Vagina (tissue), 2 donors: ENCODE measurements around the gene BEAN1. TPM values are rescaled to one million over a fixed set of nuclear protein-coding genes. Genes with fewer than 3 reads are reported as not detected.

Source experiments
- DNase-seq, 2 donors: peaks; one replicate each; pipeline ENCODE4 v3.0.0-alpha.2; 2017; ENCODE audit errors: extremely low spot score in 2 of 2
- H3K27ac ChIP-seq: fragments of 200-600 bp; sonication (generic); one replicate; pipeline ENCODE4 v1.5.1; 2019
- H3K27me3 ChIP-seq: fragments of 200-600 bp; sonication (generic); one replicate; pipeline ENCODE4 v1.5.1; 2019
- H3K36me3 ChIP-seq, 2 donors: fragments of 200-600 bp; sonication (generic); one replicate each; pipeline ENCODE4 v1.5.1; 2017 to 2019
- H3K4me1 ChIP-seq: fragments of 200-600 bp; sonication (generic); one replicate; pipeline ENCODE4 v1.5.1; 2019
- H3K4me3 ChIP-seq, 2 donors: fragments of 200-600 bp; sonication (generic); 1 replicate in 1 of 2; 2 replicates in 1 of 2; pipeline ENCODE4 v1.5.1; 2016 to 2019
- H3K9me3 ChIP-seq: fragments of 200-600 bp; sonication (generic); one replicate; pipeline ENCODE4 v1.5.1; 2019
- POLR2A ChIP-seq, 2 donors: fragments of 450-650 bp; IDR thresholded peaks; one replicate each; pipeline ENCODE4 v1.6.1; 2017; ENCODE audit warnings: antibody characterized with exemption in 2 of 2, mild to moderate bottlenecking in 2 of 2, moderate library complexity in 2 of 2
- POLR2AphosphoS5 ChIP-seq, 2 donors: sonication (generic); formaldehyde crosslinking; IDR thresholded peaks; one replicate each; pipeline ENCODE4 v1.9.0; 2017; ENCODE audit warnings: antibody characterized with exemption in 2 of 2, mild to moderate bottlenecking in 2 of 2, low read depth in 1 of 2; ENCODE audit not compliant: insufficient read depth in 1 of 2
- intact Hi-C: fragments of 100-400 bp; cut with DNase I; formaldehyde crosslinking; loops from one replicate; pipeline ENCODE4 v1.15.1; 2023
- total RNA-seq: library from RNA; depleted of rRNA; stranded (reverse); fragments of >200 nt; gene quantifications from one replicate; pipeline ENCODE4 v1.2.3, GENCODE V29; 2016
- TF ChIP-seq, protein P1 (sequence below), 3 experiments: fragments of 450-650 bp in 2 of 3; fragments of 200-600 bp in 1 of 3; sonication (generic) in 1 of 3; IDR thresholded peaks; one replicate each; pipeline ENCODE4 v1.5.1; 2017 to 2019; ENCODE audit warnings: antibody characterized with exemption in 3 of 3, mild to moderate bottlenecking in 2 of 3, moderate library complexity in 2 of 3

Gene BEAN1
- total RNA-seq, 1 donor from 2014 or later, result not detected

DNA sequence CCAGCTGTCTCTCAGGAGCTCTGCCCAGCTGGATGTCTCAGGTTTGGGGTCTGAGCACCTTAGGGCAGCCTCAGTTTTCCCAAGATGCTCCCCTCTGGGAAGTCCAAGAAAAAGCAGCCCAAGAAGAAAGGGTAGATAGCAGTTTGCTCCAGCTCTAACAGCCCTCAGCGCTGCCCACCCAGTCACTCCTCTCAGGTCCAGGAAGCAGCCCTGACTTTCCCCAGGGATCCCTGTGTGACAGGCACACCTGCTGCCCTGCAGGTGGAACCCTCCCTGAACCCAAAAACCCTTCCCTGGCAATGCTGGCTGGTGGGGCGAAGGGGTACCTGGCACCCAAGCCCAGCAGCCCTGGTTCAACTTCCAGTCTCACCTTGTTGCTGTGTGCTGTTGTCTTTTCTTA is 48.1 kb downstream of the BEAN1 start:
- Histone ChIP-seq H3K9me3 (no peaks in the 10 kb centered on the region), H3K4me1 (peaks cover 10% of the 10 kb centered on the region), H3K27me3 (no peaks in the 10 kb centered on the region), H3K36me3 (no peaks in the 10 kb centered on the region), H3K4me3 (no peak overlapping the region), H3K27ac (no peak overlapping the region)
- TF ChIP-seq, protein P1, sequence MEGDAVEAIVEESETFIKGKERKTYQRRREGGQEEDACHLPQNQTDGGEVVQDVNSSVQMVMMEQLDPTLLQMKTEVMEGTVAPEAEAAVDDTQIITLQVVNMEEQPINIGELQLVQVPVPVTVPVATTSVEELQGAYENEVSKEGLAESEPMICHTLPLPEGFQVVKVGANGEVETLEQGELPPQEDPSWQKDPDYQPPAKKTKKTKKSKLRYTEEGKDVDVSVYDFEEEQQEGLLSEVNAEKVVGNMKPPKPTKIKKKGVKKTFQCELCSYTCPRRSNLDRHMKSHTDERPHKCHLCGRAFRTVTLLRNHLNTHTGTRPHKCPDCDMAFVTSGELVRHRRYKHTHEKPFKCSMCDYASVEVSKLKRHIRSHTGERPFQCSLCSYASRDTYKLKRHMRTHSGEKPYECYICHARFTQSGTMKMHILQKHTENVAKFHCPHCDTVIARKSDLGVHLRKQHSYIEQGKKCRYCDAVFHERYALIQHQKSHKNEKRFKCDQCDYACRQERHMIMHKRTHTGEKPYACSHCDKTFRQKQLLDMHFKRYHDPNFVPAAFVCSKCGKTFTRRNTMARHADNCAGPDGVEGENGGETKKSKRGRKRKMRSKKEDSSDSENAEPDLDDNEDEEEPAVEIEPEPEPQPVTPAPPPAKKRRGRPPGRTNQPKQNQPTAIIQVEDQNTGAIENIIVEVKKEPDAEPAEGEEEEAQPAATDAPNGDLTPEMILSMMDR (IDR thresholded peaks at IDR 0.05), result no peak
- no peak for TF ChIP-seq POLR2AphosphoS5 (IDR thresholded peaks at IDR 0.05; ENCODE audit: insufficient read depth in 1 of 2, low read depth in 1 of 2)
- no peak for TF ChIP-seq POLR2A (IDR thresholded peaks at IDR 0.05)
- intact Hi-C loops, result loop anchor here (5.0 kb wide), 1 partner anchor 222 kb away; the partner anchor contains the start of gene CMTM4
- DNase-seq, result no peak

DNA sequence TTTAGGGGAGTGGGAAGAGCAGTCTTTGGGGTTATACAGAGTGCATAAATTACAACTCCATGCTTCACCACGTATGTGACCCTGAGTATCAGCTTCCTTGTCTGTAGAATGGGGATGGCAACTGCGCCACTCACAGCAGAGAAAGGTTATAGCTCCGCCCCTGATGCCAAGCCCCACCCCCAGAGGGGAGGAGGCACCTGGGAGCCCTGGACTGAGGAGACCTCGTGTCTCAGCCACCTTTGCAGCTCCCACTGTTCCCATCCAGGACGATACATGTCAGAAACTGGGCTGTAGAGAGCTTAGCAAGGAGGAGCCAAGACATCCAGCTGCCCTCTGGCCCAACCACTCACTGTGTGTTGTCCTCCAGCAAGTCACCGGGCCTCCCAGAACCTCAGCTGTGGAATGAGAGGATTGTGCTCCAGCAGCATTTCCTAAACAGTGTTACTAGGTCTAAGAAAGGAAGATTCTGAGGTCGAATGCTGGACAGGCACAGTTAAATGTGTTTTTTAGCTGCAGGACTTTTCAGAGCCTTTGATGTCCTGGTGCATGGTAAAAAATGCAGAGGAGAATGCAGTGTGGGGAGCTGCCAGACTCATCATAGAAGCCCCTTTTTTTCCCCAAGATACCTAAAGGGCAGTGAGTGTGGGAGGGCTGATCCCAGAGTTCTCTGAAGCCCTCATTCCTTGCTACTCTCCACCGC is 49.4 kb downstream of the BEAN1 start:
- DNase-seq, result no peak
- Histone ChIP-seq H3K27me3 (no peaks in the 10 kb centered on the region), H3K9me3 (no peaks in the 10 kb centered on the region), H3K4me1 (peaks cover 10% of the 10 kb centered on the region), H3K4me3 (no peak overlapping the region), H3K36me3 (no peaks in the 10 kb centered on the region), H3K27ac (no peak overlapping the region)
- intact Hi-C loops, result loop anchor here (5.0 kb wide), 1 partner anchor 221 kb away; the partner anchor contains the start of gene CMTM4
- TF ChIP-seq POLR2AphosphoS5 (IDR thresholded peaks at IDR 0.05; ENCODE audit: insufficient read depth in 1 of 2, low read depth in 1 of 2) (no peak), POLR2A (IDR thresholded peaks at IDR 0.05) (no peak)
- TF ChIP-seq, protein P1 (IDR thresholded peaks at IDR 0.05), result no peak

DNA sequence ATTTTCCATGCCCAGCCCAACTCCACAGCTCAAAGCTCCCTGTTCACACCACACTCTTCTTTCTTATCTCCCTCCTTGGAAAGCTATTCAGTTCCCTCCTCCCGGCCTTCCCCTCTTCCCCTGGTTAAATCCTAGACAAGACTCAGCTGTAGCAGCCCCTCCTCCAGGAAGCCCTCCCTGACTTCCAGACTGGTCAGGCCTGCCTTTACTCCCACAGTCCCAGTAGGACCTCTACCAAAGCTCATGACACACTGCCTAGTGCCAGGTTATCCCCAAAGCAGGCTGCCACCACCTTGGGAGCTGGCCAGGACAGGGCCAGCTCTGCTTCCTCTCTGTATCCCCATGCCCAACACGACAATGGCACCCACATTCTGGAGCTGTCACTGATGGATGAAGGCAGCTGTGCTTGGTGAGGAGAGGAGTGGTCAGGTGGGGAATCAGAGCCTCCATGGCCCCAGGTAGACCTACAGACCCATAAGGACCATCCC is 50.0 kb downstream of the BEAN1 start:
- H3K27me3 ChIP-seq, result no peaks in the 10 kb centered on the region
- H3K36me3 ChIP-seq, result no peaks in the 10 kb centered on the region
- H3K27ac ChIP-seq, result no peak overlapping the region
- H3K4me1 ChIP-seq, result peaks cover 10% of the 10 kb centered on the region
- intact Hi-C loops, result loop anchor here (5.0 kb wide), 1 partner anchor 220 kb away; the partner anchor contains the start of gene CMTM4
- DNase-seq, result no peak
- no peaks in the 10 kb centered on the region for H3K9me3 ChIP-seq
- H3K4me3 ChIP-seq, result no peak overlapping the region
- TF ChIP-seq POLR2A (IDR thresholded peaks at IDR 0.05) (no peak), POLR2AphosphoS5 (IDR thresholded peaks at IDR 0.05; ENCODE audit: insufficient read depth in 1 of 2, low read depth in 1 of 2) (no peak)
- TF ChIP-seq, protein P1 (IDR thresholded peaks at IDR 0.05), result no peak

DNA sequence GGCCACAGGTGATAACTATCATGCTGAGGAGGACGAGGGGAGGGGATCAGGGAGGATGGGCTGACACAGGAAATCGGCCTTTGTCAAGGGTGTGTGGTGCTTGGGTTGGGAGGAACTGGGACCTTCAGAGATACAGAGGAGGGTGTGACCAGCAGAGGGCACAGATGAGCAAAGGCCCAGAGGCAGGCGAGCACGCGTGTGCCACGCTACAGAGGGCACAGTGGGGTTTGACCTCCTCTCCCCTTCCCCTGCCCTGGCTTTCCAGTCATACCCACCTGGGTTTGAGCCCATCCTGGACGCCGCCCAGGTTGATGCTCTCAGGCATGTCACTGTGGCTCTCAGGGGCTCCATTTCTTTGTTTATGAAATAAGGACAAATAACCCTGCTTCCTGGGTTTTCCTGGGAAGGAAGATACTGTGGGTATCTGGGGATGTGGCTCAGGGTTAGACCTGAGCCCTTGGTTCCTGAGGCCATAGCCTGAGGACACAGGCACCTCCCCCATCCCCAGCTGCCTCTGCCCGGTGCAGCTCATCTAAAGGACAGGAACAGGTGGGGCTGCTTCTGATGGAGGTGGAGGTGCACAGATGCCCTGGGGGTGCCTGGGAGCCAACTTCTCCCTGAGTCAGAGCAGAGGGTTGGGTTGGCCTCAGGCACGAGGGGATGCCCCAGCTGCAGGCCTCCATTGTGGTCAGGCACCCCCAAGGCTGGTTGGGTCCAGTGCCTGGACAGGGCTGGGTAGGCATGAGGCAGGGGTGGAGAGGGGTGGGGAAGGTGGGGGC is 51.8 kb downstream of the BEAN1 start:
- no peaks in the 10 kb centered on the region for H3K36me3 ChIP-seq
- H3K27me3 ChIP-seq, result no peaks in the 10 kb centered on the region
- H3K4me3 ChIP-seq, result no peak overlapping the region
- intact Hi-C loops, result loop anchor here (5.0 kb wide), 1 partner anchor 218 kb away; the partner anchor contains the start of gene CMTM4
- no peak for TF ChIP-seq POLR2A (IDR thresholded peaks at IDR 0.05)
- TF ChIP-seq, protein P1 (IDR thresholded peaks at IDR 0.05), result peak; percentile 37 to 68 (median 65)
- TF ChIP-seq POLR2AphosphoS5 (IDR thresholded peaks at IDR 0.05; ENCODE audit: insufficient read depth in 1 of 2, low read depth in 1 of 2), result peak in 1 of 2 donors; percentile 4
- DNase-seq, result no peak
- no peak overlapping the region for H3K27ac ChIP-seq
- peaks cover 10% of the 10 kb centered on the region for H3K4me1 ChIP-seq
- no peaks in the 10 kb centered on the region for H3K9me3 ChIP-seq
